Right atrium auricular region (tissue), 2 donors: ENCODE results near the gene PHACTR2. TPM values are rescaled to one million over a fixed set of nuclear protein-coding genes. Genes with fewer than 3 reads are reported as not detected.

ENCODE experiments used
- DNase-seq: peaks from one replicate; pipeline ENCODE4 v3.0.0-alpha.2; 2019; ENCODE audit warnings: low spot score
- H3K27ac ChIP-seq, 2 donors: fragments of 200-600 bp; sonication (generic); 1 replicate in 1 of 2; 2 replicates in 1 of 2; pipeline ENCODE4 v1.5.1; 2016 to 2019
- H3K27me3 ChIP-seq, 2 donors: fragments of 200-600 bp; sonication (generic); one replicate each; pipeline versions ENCODE4 v1.5.1 to v1.6.0; 2017 to 2019
- H3K36me3 ChIP-seq: fragments of 200-600 bp; sonication (generic); one replicate; pipeline ENCODE4 v1.5.1; 2016
- H3K4me1 ChIP-seq, 2 donors: fragments of 200-600 bp; sonication (generic); one replicate each; pipeline versions ENCODE4 v1.5.1 to v1.6.0; 2017 to 2019
- H3K4me3 ChIP-seq, 2 donors: fragments of 200-600 bp; sonication (generic); 1 replicate in 1 of 2; 2 replicates in 1 of 2; pipeline ENCODE4 v1.5.1; 2017 to 2019; ENCODE audit warnings: mild to moderate bottlenecking in 1 of 2, moderate library complexity in 1 of 2
- H3K9me3 ChIP-seq, 2 donors: fragments of 200-600 bp; sonication (generic); one replicate each; pipeline ENCODE4 v1.5.1; 2019
- CTCF ChIP-seq, 2 donors: fragments of 200-600 bp; sonication (generic); IDR thresholded peaks; one replicate each; pipeline ENCODE4 v1.5.1; 2019; ENCODE audit warnings: antibody characterized with exemption in 2 of 2
- total RNA-seq, 2 donors: library from RNA; depleted of rRNA; stranded (reverse); fragments of >200 nt; gene quantifications; one replicate each; pipeline ENCODE4 v1.1.0, GENCODE V29; 2016

PHACTR2 gene
- total RNA-seq, 2 donors from 2014 or later: 47.6 to 54.4 TPM

- Histone ChIP-seq H3K9me3 (no peaks in the 10 kb centered on the region), H3K27ac (no peak overlapping the region), H3K36me3 (no peaks in the 10 kb centered on the region), H3K27me3 (no peaks in the 10 kb centered on the region), H3K4me1 (peaks cover 0 to 35% of the 10 kb centered on the region in 2 donors), H3K4me3 (no peak overlapping the region)
- DNase-seq: no peak
- no peak for TF ChIP-seq CTCF (IDR thresholded peaks at IDR 0.05)
Measured at GRCh38 chr6:143750877-143751276, 73.1 kb downstream of the PHACTR2 start.

GRCh38 chr6:143752459-143752858, 74.7 kb downstream of the PHACTR2 start:
- no peak overlapping the region for H3K27ac ChIP-seq
- no peaks in the 10 kb centered on the region for H3K9me3 ChIP-seq
- peaks cover 4% of the 10 kb centered on the region for H3K36me3 ChIP-seq
- no peak for DNase-seq
- H3K4me1 ChIP-seq: peaks cover 0 to 19% of the 10 kb centered on the region in 2 donors
- no peak for TF ChIP-seq CTCF (IDR thresholded peaks at IDR 0.05)
- no peaks in the 10 kb centered on the region for H3K27me3 ChIP-seq
- no peak overlapping the region for H3K4me3 ChIP-seq

GRCh38 chr6:143753678-143754077, 75.9 kb downstream of the PHACTR2 start:
- no peak for DNase-seq
- Histone ChIP-seq H3K4me1 (peaks cover 0 to 14% of the 10 kb centered on the region in 2 donors), H3K9me3 (no peaks in the 10 kb centered on the region), H3K4me3 (no peak overlapping the region), H3K36me3 (peaks cover 8% of the 10 kb centered on the region), H3K27ac (no peak overlapping the region), H3K27me3 (no peaks in the 10 kb centered on the region)
- no peak for TF ChIP-seq CTCF (IDR thresholded peaks at IDR 0.05)

GRCh38 chr6:143754204-143754603, 76.4 kb downstream of the PHACTR2 start:
- DNase-seq: no peak
- H3K4me3 ChIP-seq: no peak overlapping the region
- no peaks in the 10 kb centered on the region for H3K9me3 ChIP-seq
- H3K27me3 ChIP-seq: no peaks in the 10 kb centered on the region
- peaks cover 8% of the 10 kb centered on the region for H3K36me3 ChIP-seq
- TF ChIP-seq CTCF (IDR thresholded peaks at IDR 0.05): no peak
- H3K27ac ChIP-seq: no peak overlapping the region
- H3K4me1 ChIP-seq: peaks cover 0 to 14% of the 10 kb centered on the region in 2 donors

- no peak for DNase-seq
Measured at GRCh38 chr6:143755301-143755744, 77.6 kb downstream of the PHACTR2 start.

More at GRCh38 chr6:143755301-143755744, 77.6 kb downstream of the PHACTR2 start:
- no peak overlapping the region for H3K27ac ChIP-seq
- H3K36me3 ChIP-seq: peaks cover 8% of the 10 kb centered on the region
- peaks cover 0 to 14% of the 10 kb centered on the region in 2 donors for H3K4me1 ChIP-seq
- H3K27me3 ChIP-seq: no peaks in the 10 kb centered on the region
- no peak overlapping the region for H3K4me3 ChIP-seq
- no peak for TF ChIP-seq CTCF (IDR thresholded peaks at IDR 0.05)
- no peaks in the 10 kb centered on the region for H3K9me3 ChIP-seq
